ENCODE results near the gene MRPL44. TPM values are rescaled to one million over a fixed set of nuclear protein-coding genes. Genes with fewer than 3 reads are reported as not detected.

Gene MRPL44
- total RNA-seq, 2 donors from 2014 or later = 11.5 to 21.0 TPM

DNA sequence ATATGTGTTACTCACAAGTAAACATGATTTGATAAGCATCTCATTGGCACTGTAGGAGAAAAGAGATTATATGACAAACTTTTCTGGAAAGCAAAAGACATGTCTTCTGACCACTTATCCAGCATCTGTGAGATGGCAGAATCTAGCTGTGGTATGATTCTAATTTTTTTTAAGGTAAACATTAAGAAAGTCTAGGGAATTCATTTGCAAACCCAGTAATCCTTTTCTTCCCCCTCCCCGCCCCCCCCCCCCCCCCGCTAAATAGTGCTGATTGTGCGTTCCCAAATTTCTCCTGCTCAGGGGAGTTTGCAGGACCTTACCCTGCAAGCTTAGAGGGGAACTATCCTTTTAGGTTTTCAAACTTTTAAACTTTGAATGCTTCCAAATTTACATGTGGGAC is 12.1 kb downstream of the MRPL44 start:
- intact Hi-C loops (cut with DNase I) = no loop called here
- 29 to 63% methylated on average over 1 to 2 of the region's 3 CpGs for WGBS, 2 donors
- Histone ChIP-seq H3K27ac (no peak overlapping the region), H3K36me3 (replicated peaks in 1 of 2; ENCODE audit: insufficient read depth in 1 of 2, low read depth in 2 of 2) (peaks cover 4 to 5% of the 10 kb centered on the region in 2 donors), H3K27me3 (no peaks in the 10 kb centered on the region), H3K4me3 (no peak overlapping the region), H3K4me1 (no peaks in the 10 kb centered on the region), H3K9me3 (no peaks in the 10 kb centered on the region)
- TF ChIP-seq, protein P1, sequence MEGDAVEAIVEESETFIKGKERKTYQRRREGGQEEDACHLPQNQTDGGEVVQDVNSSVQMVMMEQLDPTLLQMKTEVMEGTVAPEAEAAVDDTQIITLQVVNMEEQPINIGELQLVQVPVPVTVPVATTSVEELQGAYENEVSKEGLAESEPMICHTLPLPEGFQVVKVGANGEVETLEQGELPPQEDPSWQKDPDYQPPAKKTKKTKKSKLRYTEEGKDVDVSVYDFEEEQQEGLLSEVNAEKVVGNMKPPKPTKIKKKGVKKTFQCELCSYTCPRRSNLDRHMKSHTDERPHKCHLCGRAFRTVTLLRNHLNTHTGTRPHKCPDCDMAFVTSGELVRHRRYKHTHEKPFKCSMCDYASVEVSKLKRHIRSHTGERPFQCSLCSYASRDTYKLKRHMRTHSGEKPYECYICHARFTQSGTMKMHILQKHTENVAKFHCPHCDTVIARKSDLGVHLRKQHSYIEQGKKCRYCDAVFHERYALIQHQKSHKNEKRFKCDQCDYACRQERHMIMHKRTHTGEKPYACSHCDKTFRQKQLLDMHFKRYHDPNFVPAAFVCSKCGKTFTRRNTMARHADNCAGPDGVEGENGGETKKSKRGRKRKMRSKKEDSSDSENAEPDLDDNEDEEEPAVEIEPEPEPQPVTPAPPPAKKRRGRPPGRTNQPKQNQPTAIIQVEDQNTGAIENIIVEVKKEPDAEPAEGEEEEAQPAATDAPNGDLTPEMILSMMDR (IDR thresholded peaks at IDR 0.05) = no peak
- no peak for TF ChIP-seq POLR2A (IDR thresholded peaks at IDR 0.05)
- ATAC-seq (no peak), DNase-seq (no peak)

DNA sequence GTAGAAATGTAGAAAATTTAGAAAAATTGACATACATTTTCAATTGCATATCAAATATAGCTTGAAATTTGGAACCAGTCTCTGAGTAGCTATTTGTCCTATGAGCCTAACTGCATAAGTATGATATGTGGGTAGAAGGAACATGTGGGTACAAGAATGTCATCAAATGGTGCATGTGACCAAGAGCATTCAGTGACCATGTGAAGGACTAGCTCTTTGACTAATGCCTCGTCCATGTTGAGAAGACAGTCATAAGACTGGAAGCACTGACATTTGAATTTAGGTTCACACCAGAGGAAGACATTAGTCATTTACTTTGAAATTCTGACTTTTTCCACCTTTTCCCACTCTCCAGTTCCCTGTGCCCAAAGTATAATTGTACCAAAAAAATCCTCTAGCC is 12.6 kb downstream of the MRPL44 start:
- ATAC-seq (no peak), DNase-seq (no peak)
- Histone ChIP-seq H3K4me1 (no peaks in the 10 kb centered on the region), H3K27ac (no peak overlapping the region), H3K4me3 (no peak overlapping the region), H3K9me3 (no peaks in the 10 kb centered on the region), H3K27me3 (no peaks in the 10 kb centered on the region), H3K36me3 (replicated peaks in 1 of 2; ENCODE audit: insufficient read depth in 1 of 2, low read depth in 2 of 2) (peaks cover 4 to 5% of the 10 kb centered on the region in 2 donors)
- intact Hi-C loops (cut with DNase I) = no loop called here
- TF ChIP-seq POLR2A (IDR thresholded peaks at IDR 0.05) = no peak
- TF ChIP-seq, protein P1 (IDR thresholded peaks at IDR 0.05) = no peak
- 76 to 95% methylated on average over 1 of the region's 1 CpG for WGBS, 2 donors

DNA sequence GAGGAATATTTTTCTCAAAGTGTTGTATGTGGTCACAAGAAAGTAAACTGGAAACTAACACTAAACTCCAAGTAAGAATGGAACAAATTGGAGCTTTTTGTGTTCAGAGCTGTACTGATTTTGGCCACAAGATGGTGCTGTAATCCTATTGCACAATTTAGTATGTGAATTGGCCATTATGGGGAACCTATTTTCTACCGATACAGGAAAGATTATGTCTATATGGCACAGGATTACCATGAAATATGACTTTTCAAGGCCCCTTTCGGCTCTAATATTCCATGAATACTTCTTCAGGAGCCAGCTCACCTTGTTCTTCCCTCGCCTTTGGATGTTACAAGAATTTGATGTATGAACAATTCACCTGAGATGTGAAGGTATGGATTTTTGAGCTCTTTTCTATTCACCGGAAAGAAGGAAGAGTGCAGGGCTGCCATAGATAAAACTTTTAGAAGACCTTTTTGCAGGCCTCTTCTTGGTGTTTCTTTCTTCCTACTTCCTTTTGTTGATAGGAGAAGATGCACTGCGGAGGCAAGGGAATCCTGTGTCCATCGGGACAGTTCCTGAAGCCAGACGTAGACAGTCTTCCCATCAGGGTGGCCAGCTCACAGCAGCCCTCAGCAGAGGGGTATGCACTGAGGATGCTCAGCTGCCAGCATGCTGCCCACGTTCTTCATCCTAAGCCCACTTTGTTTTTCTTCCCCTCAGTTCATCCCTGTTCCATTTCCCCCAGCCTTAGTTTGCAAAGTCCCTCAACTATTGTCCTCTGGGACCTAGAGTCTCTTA is 13.3 kb downstream of the MRPL44 start:
- Histone ChIP-seq H3K4me1 (no peaks in the 10 kb centered on the region), H3K4me3 (no peak overlapping the region), H3K27me3 (no peaks in the 10 kb centered on the region), H3K27ac (no peak overlapping the region), H3K9me3 (no peaks in the 10 kb centered on the region), H3K36me3 (replicated peaks in 1 of 2; ENCODE audit: insufficient read depth in 1 of 2, low read depth in 2 of 2) (peaks cover 4 to 5% of the 10 kb centered on the region in 2 donors)
- peak; percentile 45 for ATAC-seq
- DNase-seq = peak; percentile 49 to 59 (median 57)
- intact Hi-C loops (cut with DNase I) = no loop called here
- WGBS, 2 donors = 60 to 62% methylated on average over 8 of the region's 8 CpGs
- TF ChIP-seq, protein P1 (IDR thresholded peaks at IDR 0.05) = peak; percentile 63 to 93 (median 88)
- no peak for TF ChIP-seq POLR2A (IDR thresholded peaks at IDR 0.05)

DNA sequence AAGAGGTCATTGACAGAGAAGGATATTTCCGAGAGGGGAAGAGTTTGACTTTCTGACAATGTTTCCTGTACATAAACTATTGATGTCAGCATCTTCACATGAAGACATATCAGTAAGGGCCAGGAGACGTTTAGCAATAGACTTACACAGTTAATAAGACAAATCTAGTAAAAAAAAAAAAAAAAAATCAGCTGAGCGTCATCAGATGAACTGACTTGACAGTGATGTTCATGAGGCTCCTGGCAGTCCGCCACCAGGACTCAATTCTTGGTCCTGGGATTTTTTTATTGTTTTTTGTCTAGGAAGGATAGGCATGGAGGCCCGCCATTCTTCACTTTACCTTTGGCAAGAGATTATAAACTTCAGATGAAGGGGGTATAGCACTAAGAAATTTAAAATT is 14.5 kb downstream of the MRPL44 start:
- no peak for ATAC-seq
- H3K9me3 ChIP-seq = no peaks in the 10 kb centered on the region
- H3K4me1 ChIP-seq = no peaks in the 10 kb centered on the region
- intact Hi-C loops (cut with DNase I) = no loop called here
- no peak for TF ChIP-seq POLR2A (IDR thresholded peaks at IDR 0.05)
- TF ChIP-seq, protein P1 (IDR thresholded peaks at IDR 0.05) = no peak
- no peak overlapping the region for H3K27ac ChIP-seq
- H3K4me3 ChIP-seq = no peak overlapping the region
- no peaks in the 10 kb centered on the region for H3K27me3 ChIP-seq
- no peak for DNase-seq
- 81 to 84% methylated on average over 5 of the region's 5 CpGs for WGBS, 2 donors
- peaks cover 3 to 4% of the 10 kb centered on the region in 2 donors for H3K36me3 ChIP-seq (replicated peaks in 1 of 2; ENCODE audit: insufficient read depth in 1 of 2, low read depth in 2 of 2)

DNA sequence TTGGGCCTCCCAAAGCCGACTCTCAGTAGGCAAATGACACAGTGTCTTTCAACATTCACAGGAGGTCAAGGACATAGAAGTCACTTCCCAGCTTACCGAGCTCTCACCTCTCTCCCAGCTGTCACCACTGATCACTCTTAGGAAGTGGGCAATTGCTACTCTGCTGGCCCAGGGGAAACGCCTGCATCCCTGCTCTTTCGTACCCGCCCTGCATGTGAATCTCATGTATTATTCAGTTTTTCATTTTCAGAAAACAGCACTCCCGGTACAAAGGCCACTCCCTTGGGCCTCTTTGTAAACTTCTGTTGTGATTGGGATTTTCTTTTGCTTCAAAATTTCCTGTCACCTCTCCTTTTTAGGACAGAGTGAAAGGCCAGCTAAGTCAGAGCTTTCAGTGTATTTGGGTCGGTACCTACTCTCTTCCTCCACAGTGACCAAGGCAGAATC is 15.4 kb downstream of the MRPL44 start:
- TF ChIP-seq POLR2A (IDR thresholded peaks at IDR 0.05) = no peak
- TF ChIP-seq, protein P1 (IDR thresholded peaks at IDR 0.05) = no peak
- H3K4me3 ChIP-seq = no peak overlapping the region
- H3K27ac ChIP-seq = no peak overlapping the region
- H3K36me3 ChIP-seq (replicated peaks in 1 of 2; ENCODE audit: insufficient read depth in 1 of 2, low read depth in 2 of 2) = peaks cover 0 to under 1% of the 10 kb centered on the region in 2 donors
- 77 to 81% methylated on average over 7 of the region's 7 CpGs for WGBS, 2 donors
- no peak for ATAC-seq
- intact Hi-C loops (cut with DNase I) = no loop called here
- no peaks in the 10 kb centered on the region for H3K9me3 ChIP-seq
- H3K27me3 ChIP-seq = no peaks in the 10 kb centered on the region
- DNase-seq = no peak
- no peaks in the 10 kb centered on the region for H3K4me1 ChIP-seq
